ENCODE measurements around the gene ZDHHC24.
"Not testable (repeated sequence)": the region's sequence is repeated elsewhere in the genome, so short reads cannot be mapped to it uniquely, and the experiment has no call there.

Gene ZDHHC24

GRCh38 chr11:66543263-66544107 lies 2.4 kb downstream of the ZDHHC24 start:
- peak; percentile 42 for DNase-seq

- DNase-seq = peak; percentile 36
Measured at GRCh38 chr11:66542362-66542761, 3.5 kb downstream of the ZDHHC24 start.

DNA sequence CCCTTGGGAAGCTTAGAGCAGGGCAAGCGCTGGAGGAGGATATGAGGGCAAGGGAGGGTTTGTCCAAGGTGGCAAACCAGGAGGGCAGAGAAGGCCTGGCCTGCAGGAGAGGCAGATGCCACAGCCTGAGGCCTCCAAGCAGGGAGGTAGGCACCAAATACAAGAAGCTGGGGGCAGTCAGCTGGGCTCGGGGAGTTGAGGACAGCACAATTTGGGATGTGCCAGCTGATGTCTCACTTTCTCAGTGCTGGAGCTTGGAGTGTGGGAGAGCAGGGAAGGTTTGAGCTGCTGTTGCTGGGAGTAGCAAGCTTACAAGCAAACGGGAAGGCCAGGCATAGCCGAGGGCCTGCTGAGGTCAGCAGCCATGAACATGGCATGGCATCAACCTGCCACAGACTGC lies 4.0 kb downstream of the ZDHHC24 start:
- DNase-seq = no peak

GRCh38 chr11:66540598-66540997 lies 5.2 kb downstream of the ZDHHC24 start:
- DNase-seq = not testable (repeated sequence)

DNA sequence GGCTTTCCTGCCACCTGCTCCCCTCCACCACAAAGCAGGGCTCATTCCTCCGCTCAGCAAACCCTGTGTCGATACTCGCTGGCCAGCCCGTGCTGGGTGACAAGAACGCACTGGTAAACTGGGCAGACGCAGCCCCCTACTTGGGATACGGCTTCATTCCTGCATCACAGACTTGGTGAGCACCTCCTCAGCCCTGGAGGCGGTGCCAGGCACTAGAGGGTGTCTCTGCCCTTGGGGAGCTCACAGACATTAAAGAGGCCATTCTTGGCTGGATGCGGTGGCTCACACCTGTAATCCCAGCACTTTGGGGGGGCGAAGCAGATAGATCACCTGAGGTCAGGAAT lies 6.0 kb downstream of the ZDHHC24 start:
- DNase-seq = no peak

DNA sequence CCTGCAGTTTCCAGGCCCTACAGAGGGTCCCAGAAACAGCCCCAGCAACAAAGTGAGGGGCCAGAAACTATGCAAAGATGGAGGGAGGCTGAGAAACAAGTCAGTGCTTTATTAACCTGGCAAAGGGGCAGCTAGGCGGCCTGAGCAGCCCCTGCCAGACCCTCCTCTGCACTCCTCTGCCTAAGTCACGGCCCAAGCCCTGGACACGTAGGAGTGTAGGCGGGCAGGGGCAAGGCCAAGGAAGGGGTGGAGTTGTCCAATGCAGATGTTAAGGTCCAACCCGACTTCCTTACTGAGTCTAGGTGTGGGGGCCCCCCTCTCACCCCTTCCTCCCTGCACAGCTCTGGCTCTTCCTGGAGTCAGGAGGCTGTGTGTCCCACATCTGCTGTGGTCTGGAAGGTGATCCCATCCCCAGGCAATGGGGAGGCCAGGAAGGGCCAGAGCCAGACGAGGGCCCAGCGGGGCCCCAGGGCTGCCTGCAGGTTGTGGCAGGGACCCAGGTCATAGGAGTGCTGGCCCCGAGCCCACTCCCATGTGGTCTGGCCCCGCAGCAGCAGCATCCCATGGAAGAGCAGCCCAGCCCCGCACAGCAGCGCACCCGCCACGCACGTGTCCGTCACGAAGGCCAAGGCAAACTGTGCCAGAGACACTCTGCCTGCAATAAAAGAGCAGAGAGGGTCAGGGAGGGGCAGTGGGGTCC lies 6.5 kb downstream of the ZDHHC24 start:
- no peak for DNase-seq

DNA sequence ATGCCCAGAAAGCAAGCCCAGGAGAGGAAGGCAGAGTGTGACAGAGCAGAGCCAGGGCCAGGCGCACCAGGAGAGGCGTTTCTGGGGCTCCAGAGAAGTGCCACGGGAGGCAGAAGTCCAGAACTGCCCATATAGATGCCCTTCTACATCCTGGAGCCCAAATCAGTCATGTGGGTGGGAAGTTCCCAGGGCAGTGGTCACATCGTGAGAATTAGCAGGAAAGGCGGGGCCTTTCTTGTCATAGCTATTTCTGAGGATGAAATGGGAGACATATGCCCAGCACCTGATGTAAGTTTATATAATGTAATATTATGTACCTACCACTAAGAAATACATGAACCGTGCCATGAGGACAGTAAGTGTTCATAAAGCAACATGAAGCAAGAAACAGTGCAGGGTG lies 13.1 kb downstream of the ZDHHC24 start:
- no peak for DNase-seq

GRCh38 chr11:66531841-66532240 lies 14.0 kb downstream of the ZDHHC24 start:
- no peak for DNase-seq

- no peak for DNase-seq
Measured at GRCh38 chr11:66530927-66531709, 14.7 kb downstream of the ZDHHC24 start.

DNA sequence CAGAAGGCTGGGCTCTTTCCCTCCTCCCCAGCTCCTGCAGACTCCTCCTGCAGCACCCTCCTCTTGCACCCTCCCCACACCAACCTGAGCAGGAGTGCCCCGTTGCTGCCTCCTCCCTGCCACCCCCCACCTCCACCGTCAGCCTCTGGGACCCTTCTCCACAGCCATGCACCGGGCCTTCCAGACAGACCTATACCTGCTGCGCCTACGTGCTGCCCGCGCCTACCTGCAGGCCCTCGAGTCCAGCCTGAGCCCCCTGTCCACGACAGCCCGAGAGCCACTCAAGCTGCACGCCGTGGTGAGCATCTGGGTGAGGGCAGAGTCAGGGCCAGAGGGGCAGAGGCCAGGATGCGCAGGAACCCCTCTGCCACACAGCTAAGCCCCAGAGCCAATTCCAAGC lies 16.2 kb downstream of the ZDHHC24 start:
- no peak for DNase-seq

DNA sequence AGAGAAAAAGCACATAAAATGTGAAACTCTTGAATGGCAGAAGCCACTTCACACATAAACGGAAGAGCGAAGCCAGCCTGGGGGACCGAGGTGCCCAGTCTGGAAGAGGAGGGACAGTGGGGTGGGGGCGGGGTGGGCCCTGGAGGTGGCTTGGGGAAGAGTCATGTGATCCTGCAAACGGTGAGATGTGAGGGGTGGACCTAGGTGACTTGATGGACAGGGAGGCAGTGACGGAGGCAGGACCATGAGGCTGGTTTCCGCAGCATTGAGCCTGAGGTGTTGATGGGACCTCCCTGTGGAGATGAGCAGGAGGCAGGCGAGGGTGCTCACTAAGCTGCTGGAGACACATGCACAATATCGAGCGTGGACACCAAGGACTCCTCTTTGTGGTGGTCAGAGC lies 16.8 kb downstream of the ZDHHC24 start:
- no peak for DNase-seq

- DNase-seq = no peak
Measured at GRCh38 chr11:66524304-66525040, 21.4 kb downstream of the ZDHHC24 start.

GRCh38 chr11:66523611-66524010 lies 22.2 kb downstream of the ZDHHC24 start:
- DNase-seq = no peak

DNA sequence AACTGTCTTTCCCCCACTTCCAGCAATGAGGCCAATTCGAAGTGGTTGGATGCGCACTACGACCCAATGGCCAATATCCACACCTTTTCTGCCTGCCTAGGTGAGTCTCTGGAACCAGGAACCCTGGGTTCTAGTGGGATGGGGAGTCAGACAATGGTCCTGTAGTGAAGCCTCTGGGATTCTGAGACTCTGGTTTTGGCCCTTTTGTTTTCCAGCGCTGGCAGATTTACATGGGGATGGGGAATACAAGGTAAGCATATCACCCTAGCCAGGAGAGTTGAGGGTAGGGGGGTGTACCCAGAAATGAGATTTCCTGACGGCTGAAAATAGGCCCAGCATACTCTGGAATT lies 34.9 kb downstream of the ZDHHC24 start:
- DNase-seq = no peak

DNA sequence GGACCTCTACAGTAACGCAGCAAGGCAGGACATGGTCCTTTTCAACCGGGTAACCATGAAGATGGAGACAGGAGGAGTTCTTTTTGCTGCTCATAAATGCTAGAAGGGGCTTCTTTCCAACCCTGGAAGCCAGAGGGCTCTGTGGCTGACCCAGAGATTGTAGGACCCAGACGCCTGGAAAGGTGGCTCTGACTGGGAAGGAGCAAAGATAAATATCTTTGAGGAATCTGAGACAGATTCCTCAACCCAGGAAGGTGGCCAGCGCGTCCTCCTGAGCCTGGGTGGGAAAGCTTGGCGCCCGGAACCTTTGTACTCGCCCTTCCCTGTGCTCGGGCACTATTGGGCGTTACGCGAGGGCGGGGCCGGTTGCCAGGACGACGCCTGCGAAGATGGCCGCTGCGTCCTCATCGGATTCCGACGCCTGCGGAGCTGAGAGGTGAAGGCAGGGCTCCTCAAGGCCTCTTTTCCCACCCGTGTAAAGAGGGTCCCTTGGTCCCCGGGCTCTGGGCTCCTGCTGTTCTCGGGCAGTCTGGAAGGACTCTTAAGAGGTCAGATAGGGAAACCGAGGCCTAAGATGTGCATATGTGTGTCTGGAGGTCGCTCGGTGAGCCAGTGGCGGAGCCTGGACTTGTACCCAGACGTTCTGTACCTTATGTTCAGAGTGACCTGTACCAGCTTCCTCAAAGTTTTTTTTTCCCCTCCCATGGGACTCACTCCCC lies 35.4 kb downstream of the ZDHHC24 start, which contains the start of gene BBS1:
BBS1 (plus strand) TSS at position 365 of the 719 bp plus-strand sequence; CDS start at position 390, 25 bp downstream.
- DNase-seq = peak; percentile 71

DNA sequence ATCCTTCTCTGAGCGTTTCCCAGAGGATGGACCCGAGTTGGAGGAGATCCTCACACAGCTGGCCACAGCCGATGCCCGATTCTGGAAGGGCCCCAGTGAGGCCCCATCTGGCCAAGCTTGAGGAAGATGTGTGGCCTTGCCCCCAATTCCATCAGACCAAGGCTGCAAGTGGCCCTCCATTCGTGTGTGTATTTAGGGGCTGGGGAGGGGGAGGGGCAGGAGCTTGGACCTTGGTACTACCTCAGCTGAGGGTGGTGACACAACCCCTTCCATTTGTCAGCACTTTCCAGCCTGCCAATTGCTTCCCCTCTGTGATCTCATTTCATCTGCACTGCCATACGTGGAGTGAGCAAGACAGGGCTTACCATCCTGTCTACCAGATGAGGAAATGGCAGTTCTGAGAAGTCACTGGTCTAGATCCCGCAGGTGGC lies 36.7 kb downstream of the ZDHHC24 start:
- peak; percentile 48 for DNase-seq

DNA sequence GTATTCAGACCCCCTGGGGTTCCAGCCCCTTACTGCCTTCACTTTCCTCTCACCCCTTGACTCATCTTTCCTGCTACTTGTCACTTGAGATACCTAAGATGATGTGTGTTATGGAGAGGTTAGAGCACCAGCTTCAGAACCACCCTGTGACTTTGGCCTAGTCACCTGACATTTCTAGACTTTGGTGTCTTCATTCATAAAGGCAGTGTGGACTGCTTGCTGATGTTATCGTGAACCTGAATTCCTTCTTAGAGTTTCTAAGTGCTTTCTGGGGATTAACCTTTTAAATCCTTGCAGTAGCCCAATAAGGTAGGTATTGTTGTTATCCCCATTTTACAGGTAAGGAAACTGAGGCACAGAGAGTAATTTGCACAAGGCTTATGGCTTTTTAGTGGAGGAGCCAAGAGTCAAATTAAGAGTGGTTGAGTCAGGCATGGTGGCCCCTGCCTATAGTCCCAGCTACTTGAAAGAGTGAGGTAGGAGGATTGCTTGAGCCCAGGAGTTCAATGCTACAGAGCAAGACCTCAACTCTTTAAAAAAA lies 40.5 kb downstream of the ZDHHC24 start:
- no peak for DNase-seq

GRCh38 chr11:66498506-66498905 lies 47.3 kb downstream of the ZDHHC24 start:
- no peak for DNase-seq

GRCh38 chr11:66497206-66497605 lies 48.6 kb downstream of the ZDHHC24 start:
- DNase-seq = no peak

DNA sequence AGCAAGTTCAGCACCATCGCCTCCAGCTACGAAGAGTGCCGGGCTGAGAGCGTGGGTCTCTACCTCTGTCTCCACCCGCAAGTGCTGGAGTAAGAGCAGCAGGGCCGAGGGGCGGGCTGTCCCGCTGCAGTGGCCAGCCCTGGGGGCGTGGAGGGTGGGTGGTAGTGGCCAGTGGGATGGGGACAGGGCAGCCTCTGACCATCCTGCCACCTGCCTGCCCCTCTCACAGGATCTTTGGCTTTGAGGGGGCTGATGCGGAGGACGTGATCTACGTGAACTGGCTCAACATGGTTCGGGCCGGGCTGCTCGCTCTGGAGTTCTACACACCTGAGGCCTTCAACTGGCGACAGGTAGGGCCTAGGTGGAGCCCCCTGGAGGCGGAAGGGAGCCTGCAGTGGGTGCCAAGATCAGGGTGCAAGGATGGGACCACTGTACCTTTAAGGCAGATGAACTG lies 50.4 kb downstream of the ZDHHC24 start:
- no peak for DNase-seq

DNA sequence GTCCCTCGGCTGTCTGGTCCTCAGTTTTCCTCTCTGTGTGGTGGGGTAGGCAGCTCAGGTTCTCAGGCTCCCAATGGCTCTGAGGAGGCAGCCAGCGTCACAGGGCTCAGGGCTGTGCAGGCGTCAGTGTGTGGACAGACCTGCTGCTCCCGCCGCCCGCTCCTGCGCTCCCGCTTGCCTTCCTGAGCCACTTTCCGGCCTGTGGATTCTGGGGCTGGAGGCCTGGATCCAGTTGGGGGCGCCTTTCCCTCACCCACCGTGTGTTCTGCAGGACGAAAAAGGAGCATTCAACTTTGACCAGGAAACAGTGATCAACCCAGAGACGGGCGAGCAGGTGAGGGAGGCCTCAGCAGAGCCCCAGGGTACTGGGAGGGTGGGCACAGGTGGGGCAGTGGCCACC lies 50.9 kb downstream of the ZDHHC24 start:
- no peak for DNase-seq

- no peak for DNase-seq
Measured at GRCh38 chr11:66494458-66494857, 51.4 kb downstream of the ZDHHC24 start.

All from inflammatory macrophage treated with lipopolysaccharide for 4 hours (primary cell).